ENCODE results near the gene SMC3.

- TF ChIP-seq NFE2L1 (CRISPR knock-in tag; IDR thresholded peaks at IDR 0.05; ENCODE audit: borderline replicate concordance) (no peak), CTCF (CRISPR knock-in tag; IDR thresholded peaks at IDR 0.05) (0 out of 2 replicates have a peak, but pooled peaks have one; percentile 4), DNMT1 (CRISPR knock-in tag; IDR thresholded peaks at IDR 0.05) (no peak), ZNF800 (CRISPR knock-in tag; IDR thresholded peaks at IDR 0.05) (no peak; the same call in 1 of the 2 replicates), HNRNPLL (IDR thresholded peaks at IDR 0.05; ENCODE audit: low read depth, low read length, poor library complexity, severe bottlenecking) (peak; percentile 43), REST (IDR thresholded peaks at IDR 0.05; ENCODE audit: borderline replicate concordance in 1 of 2, low read depth in 1 of 2, low read length in 2 of 2) (peak in 1 of 2 experiments; percentile 22; a peak in 1 of 4 replicates), GABPB1 (CRISPR knock-in tag; IDR thresholded peaks at IDR 0.05) (peak; percentile 70), ZNF773 (CRISPR knock-in tag; IDR thresholded peaks at IDR 0.05; ENCODE audit: borderline replicate concordance) (peak; percentile 74; the same call in 1 of the 2 replicates), POLR2AphosphoS5 (IDR thresholded peaks at IDR 0.05; ENCODE audit: low read depth, low read length) (peak; percentile 67)
Observed at GRCh38 chr10:110567201-110568054, at the start of gene SMC3.
